ENCODE results near the gene IRS1. TPM values are rescaled to one million over a fixed set of nuclear protein-coding genes. Genes with fewer than 3 reads are reported as not detected.

IRS1 gene
- total RNA-seq, 1 donor from 2014 or later: 0.07 TPM

- DNase-seq (ENCODE audit: low read depth, low spot score): no peak
These were observed 8.0 kb downstream of the IRS1 start for GRCh38 chr2:226791487-226792081.

- DNase-seq (ENCODE audit: low read depth, low spot score): no peak
These were observed 8.5 kb downstream of the IRS1 start for GRCh38 chr2:226791056-226791486.

- no peak for DNase-seq (ENCODE audit: low read depth, low spot score)
These were observed 9.2 kb downstream of the IRS1 start for GRCh38 chr2:226790431-226790830.

- DNase-seq (ENCODE audit: low read depth, low spot score): no peak
These were observed 9.6 kb downstream of the IRS1 start for GRCh38 chr2:226790011-226790410.

GRCh38 chr2:226788881-226789490, 10.6 kb downstream of the IRS1 start:
- DNase-seq (ENCODE audit: low read depth, low spot score): no peak

GRCh38 chr2:226788064-226788463, 11.6 kb downstream of the IRS1 start:
- DNase-seq (ENCODE audit: low read depth, low spot score): no peak

- no peak for DNase-seq (ENCODE audit: low read depth, low spot score)
These were observed 15.7 kb downstream of the IRS1 start for GRCh38 chr2:226783885-226784284.

- DNase-seq (ENCODE audit: low read depth, low spot score): no peak
These were observed 17.4 kb downstream of the IRS1 start for GRCh38 chr2:226782092-226782713.

- DNase-seq (ENCODE audit: low read depth, low spot score): no peak
These were observed 19.2 kb downstream of the IRS1 start for GRCh38 chr2:226780431-226780830.

- no peak for DNase-seq (ENCODE audit: low read depth, low spot score)
These were observed 22.0 kb downstream of the IRS1 start for GRCh38 chr2:226777611-226778010.

- no peak for DNase-seq (ENCODE audit: low read depth, low spot score)
These were observed 23.5 kb downstream of the IRS1 start for GRCh38 chr2:226776104-226776503.

GRCh38 chr2:226775032-226775509, 24.5 kb downstream of the IRS1 start:
- no peak for DNase-seq (ENCODE audit: low read depth, low spot score)

- DNase-seq (ENCODE audit: low read depth, low spot score): no peak
These were observed 26.3 kb downstream of the IRS1 start for GRCh38 chr2:226773291-226773690.

GRCh38 chr2:226772389-226773179, 27.0 kb downstream of the IRS1 start:
- DNase-seq (ENCODE audit: low read depth, low spot score): no peak

- DNase-seq (ENCODE audit: low read depth, low spot score): no peak
These were observed 28.6 kb downstream of the IRS1 start for GRCh38 chr2:226771067-226771466.

- no peak for DNase-seq (ENCODE audit: low read depth, low spot score)
These were observed 32.4 kb downstream of the IRS1 start for GRCh38 chr2:226767056-226767813.

- no peak for DNase-seq (ENCODE audit: low read depth, low spot score)
These were observed 33.1 kb downstream of the IRS1 start for GRCh38 chr2:226766352-226767055.

- DNase-seq (ENCODE audit: low read depth, low spot score): no peak
These were observed 36.3 kb downstream of the IRS1 start for GRCh38 chr2:226763320-226763719.

- DNase-seq (ENCODE audit: low read depth, low spot score): no peak
These were observed 38.4 kb downstream of the IRS1 start for GRCh38 chr2:226761195-226761583.

- no peak for DNase-seq (ENCODE audit: low read depth, low spot score)
These were observed 39.0 kb downstream of the IRS1 start for GRCh38 chr2:226760412-226761194.
